Memory B cell (primary cell): Measurements from ENCODE around the gene TRIP4.
"Not testable (repeated sequence)": the region's sequence is repeated elsewhere in the genome, so short reads cannot be mapped to it uniquely, and the experiment has no call there.

Source experiments
- ATAC-seq: fragments of 150-1000 bp; cut with Tn5 transposase; 2 replicates; pipeline ENCODE4 v1.10.0; 2021; ENCODE audit warnings: low read depth, mild to moderate bottlenecking, moderate library complexity
- DNase-seq, 2 donors: peaks; one replicate each; pipeline ENCODE4 v3.0.0; 2022; ENCODE audit warnings: low spot score in 2 of 2
- H3K27ac Mint-ChIP-seq: one replicate; pipeline ENCODE4 v1.8.0; 2022; ENCODE audit warnings: mild to moderate bottlenecking, moderate library complexity, mixed read lengths
- H3K27me3 Mint-ChIP-seq: one replicate; pipeline ENCODE4 v1.8.0; 2022; ENCODE audit warnings: mixed read lengths
- H3K36me3 Mint-ChIP-seq: one replicate; pipeline ENCODE4 v1.8.0; 2022; ENCODE audit warnings: mild to moderate bottlenecking, mixed read lengths
- H3K4me1 Mint-ChIP-seq: one replicate; pipeline ENCODE4 v1.8.0; 2022; ENCODE audit warnings: mixed read lengths
- H3K4me3 Mint-ChIP-seq: one replicate; pipeline ENCODE4 v1.8.0; 2022; ENCODE audit warnings: mild to moderate bottlenecking, moderate library complexity, mixed read lengths
- H3K9me3 Mint-ChIP-seq: one replicate; pipeline ENCODE4 v1.8.0; 2022; ENCODE audit warnings: mixed read lengths

The TRIP4 gene

GRCh38 chr15:64361259-64361658, 26.4 kb upstream of the TRIP4 start:
- Mint-ChIP-seq H3K27me3 (no peaks in the 10 kb centered on the region), H3K4me1 (peaks cover 6% of the 10 kb centered on the region), H3K36me3 (no peaks in the 10 kb centered on the region), H3K27ac (no peak overlapping the region), H3K9me3 (no peaks in the 10 kb centered on the region), H3K4me3 (no peak overlapping the region)
- no peak for DNase-seq
- no peak for ATAC-seq

GRCh38 chr15:64369078-64369607, 18.5 kb upstream of the TRIP4 start:
- ATAC-seq: no peak
- Mint-ChIP-seq H3K27me3 (no peaks in the 10 kb centered on the region), H3K36me3 (no peaks in the 10 kb centered on the region), H3K27ac (no peak overlapping the region), H3K9me3 (no peaks in the 10 kb centered on the region), H3K4me1 (peaks cover 8% of the 10 kb centered on the region), H3K4me3 (no peak overlapping the region)
- DNase-seq: no peak

GRCh38 chr15:64371383-64371782, 16.3 kb upstream of the TRIP4 start:
- not testable (repeated sequence) for H3K27me3 Mint-ChIP-seq, H3K36me3 Mint-ChIP-seq, H3K4me1 Mint-ChIP-seq

GRCh38 chr15:64373360-64373759, 14.3 kb upstream of the TRIP4 start:
- DNase-seq (no peak), ATAC-seq (no peak)
- peaks cover 2% of the 10 kb centered on the region for H3K4me1 Mint-ChIP-seq
- no peak overlapping the region for H3K27ac Mint-ChIP-seq
- H3K9me3 Mint-ChIP-seq: no peaks in the 10 kb centered on the region
- no peak overlapping the region for H3K4me3 Mint-ChIP-seq
- no peaks in the 10 kb centered on the region for H3K36me3 Mint-ChIP-seq
- no peaks in the 10 kb centered on the region for H3K27me3 Mint-ChIP-seq

More at GRCh38 chr15:64371383-64371782, 16.3 kb upstream of the TRIP4 start:
- not testable (repeated sequence) for H3K9me3 Mint-ChIP-seq, H3K27ac Mint-ChIP-seq, H3K4me3 Mint-ChIP-seq, DNase-seq, ATAC-seq

- peaks cover 5% of the 10 kb centered on the region for H3K4me1 Mint-ChIP-seq
- DNase-seq: no peak
- no peaks in the 10 kb centered on the region for H3K36me3 Mint-ChIP-seq
- H3K4me3 Mint-ChIP-seq: peak overlapping the region; percentile 44
- no peaks in the 10 kb centered on the region for H3K27me3 Mint-ChIP-seq
- no peaks in the 10 kb centered on the region for H3K9me3 Mint-ChIP-seq
- H3K27ac Mint-ChIP-seq: no peak overlapping the region
- no peak for ATAC-seq
Observed at GRCh38 chr15:64379216-64379960, 8.2 kb upstream of the TRIP4 start.

GRCh38 chr15:64380130-64380870, 7.3 kb upstream of the TRIP4 start:
- not testable (repeated sequence) for ATAC-seq, H3K4me1 Mint-ChIP-seq, DNase-seq, H3K36me3 Mint-ChIP-seq, H3K9me3 Mint-ChIP-seq, H3K27ac Mint-ChIP-seq, H3K27me3 Mint-ChIP-seq
- H3K4me3 Mint-ChIP-seq: peak overlapping the region; percentile 89

GRCh38 chr15:64381000-64381751, 6.5 kb upstream of the TRIP4 start, which contains the start of gene PCLAF:
PCLAF (minus strand) TSS chr15:64381441; CDS start chr15:64381371, 70 bp downstream.
- H3K27me3 Mint-ChIP-seq: no peaks in the 10 kb centered on the region
- H3K4me3 Mint-ChIP-seq: peak within 1 kb of the TSS; percentile 89
- H3K36me3 Mint-ChIP-seq: no peaks in the 10 kb centered on the region
- DNase-seq (peak; percentile 71 to 72), ATAC-seq (peak; percentile 99)
- H3K9me3 Mint-ChIP-seq: no peaks in the 10 kb centered on the region
- H3K4me1 Mint-ChIP-seq: peaks cover 5% of the 10 kb centered on the region
- peak within 1 kb of the TSS; percentile 48 for H3K27ac Mint-ChIP-seq

GRCh38 chr15:64383760-64384159, 3.9 kb upstream of the TRIP4 start:
- Mint-ChIP-seq H3K4me3 (no peak overlapping the region), H3K27me3 (no peaks in the 10 kb centered on the region)

GRCh38 chr15:64386291-64386690, 1.3 kb upstream of the TRIP4 start:
- no peak for ATAC-seq
- Mint-ChIP-seq H3K36me3 (no peaks in the 10 kb centered on the region), H3K4me1 (peaks cover 16% of the 10 kb centered on the region), H3K27ac (no peak overlapping the region), H3K9me3 (no peaks in the 10 kb centered on the region), H3K4me3 (peak overlapping the region; percentile 37), H3K27me3 (no peaks in the 10 kb centered on the region)
- DNase-seq: no peak

More at GRCh38 chr15:64383760-64384159, 3.9 kb upstream of the TRIP4 start:
- peaks cover 13% of the 10 kb centered on the region for H3K4me1 Mint-ChIP-seq
- no peak overlapping the region for H3K27ac Mint-ChIP-seq
- no peaks in the 10 kb centered on the region for H3K9me3 Mint-ChIP-seq
- H3K36me3 Mint-ChIP-seq: no peaks in the 10 kb centered on the region
- DNase-seq (no peak), ATAC-seq (no peak)

- H3K27me3 Mint-ChIP-seq: no peaks in the 10 kb centered on the region
- peaks cover 5% of the 10 kb centered on the region for H3K36me3 Mint-ChIP-seq
- H3K4me3 Mint-ChIP-seq: peak overlapping the region; percentile 78
- ATAC-seq: no peak
- peak overlapping the region; percentile 70 for H3K27ac Mint-ChIP-seq
- peaks cover 15% of the 10 kb centered on the region for H3K4me1 Mint-ChIP-seq
- DNase-seq: no peak
- no peaks in the 10 kb centered on the region for H3K9me3 Mint-ChIP-seq
Observed at GRCh38 chr15:64389036-64389435, 1.4 kb downstream of the TRIP4 start.

GRCh38 chr15:64392471-64392870, 4.8 kb downstream of the TRIP4 start:
- H3K36me3 Mint-ChIP-seq: peaks cover 21% of the 10 kb centered on the region
- H3K27me3 Mint-ChIP-seq, H3K27ac Mint-ChIP-seq, H3K4me3 Mint-ChIP-seq, DNase-seq, H3K9me3 Mint-ChIP-seq, ATAC-seq: not testable (repeated sequence)
- H3K4me1 Mint-ChIP-seq: peaks cover 14% of the 10 kb centered on the region

GRCh38 chr15:64396789-64397188, 9.2 kb downstream of the TRIP4 start:
- no peak for DNase-seq
- Mint-ChIP-seq H3K4me3 (no peak overlapping the region), H3K36me3 (peaks cover 27% of the 10 kb centered on the region), H3K27me3 (no peaks in the 10 kb centered on the region), H3K27ac (no peak overlapping the region), H3K4me1 (no peaks in the 10 kb centered on the region), H3K9me3 (no peaks in the 10 kb centered on the region)
- no peak for ATAC-seq

- ATAC-seq (no peak), DNase-seq (no peak)
- no peaks in the 10 kb centered on the region for H3K27me3 Mint-ChIP-seq
- no peaks in the 10 kb centered on the region for H3K4me1 Mint-ChIP-seq
- H3K9me3 Mint-ChIP-seq: no peaks in the 10 kb centered on the region
- no peak overlapping the region for H3K27ac Mint-ChIP-seq
- peaks cover 27% of the 10 kb centered on the region for H3K36me3 Mint-ChIP-seq
- H3K4me3 Mint-ChIP-seq: no peak overlapping the region
Observed at GRCh38 chr15:64398575-64398974, 10.9 kb downstream of the TRIP4 start.

GRCh38 chr15:64400583-64400982, 12.9 kb downstream of the TRIP4 start:
- Mint-ChIP-seq H3K9me3 (no peaks in the 10 kb centered on the region), H3K4me1 (no peaks in the 10 kb centered on the region), H3K4me3 (no peak overlapping the region), H3K27me3 (no peaks in the 10 kb centered on the region), H3K36me3 (peaks cover 20% of the 10 kb centered on the region), H3K27ac (no peak overlapping the region)
- ATAC-seq (no peak), DNase-seq (no peak)
